ENCODE results near the gene FAM120A.

The FAM120A gene

GRCh38 chr9:93560991-93561390, 109.5 kb downstream of the FAM120A start:
- H3K4me3 ChIP-seq (ENCODE audit: low read depth, low read length), result no peak overlapping the region
- no peak for TF ChIP-seq CTCF (IDR thresholded peaks at IDR 0.05; ENCODE audit: low read depth, low read length, missing control alignments)
- no peak for DNase-seq (ENCODE audit: low read depth)

DNA sequence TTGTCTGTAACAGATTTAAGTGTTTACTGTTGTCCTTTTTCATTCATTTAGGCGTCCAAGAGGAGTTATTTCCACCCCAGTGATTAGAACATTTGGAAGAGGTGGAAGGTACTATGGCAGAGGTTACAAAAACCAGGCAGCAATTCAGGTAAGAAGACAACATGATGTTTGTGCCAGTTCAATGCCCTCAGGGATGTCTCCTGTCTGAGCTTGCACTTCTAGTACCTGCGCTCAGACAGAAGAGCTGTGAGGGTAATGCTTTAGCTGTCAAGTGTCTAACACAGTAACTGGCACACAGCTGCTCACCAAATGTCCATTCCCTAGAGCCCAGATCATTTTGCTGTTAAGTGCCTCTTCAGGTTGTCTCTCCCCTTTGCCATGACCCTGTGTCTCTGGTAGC, 110.7 kb downstream of the FAM120A start:
- no peak for TF ChIP-seq CTCF (IDR thresholded peaks at IDR 0.05; ENCODE audit: low read depth, low read length, missing control alignments)
- H3K4me3 ChIP-seq (ENCODE audit: low read depth, low read length), result no peak overlapping the region
- DNase-seq (ENCODE audit: low read depth), result no peak

DNA sequence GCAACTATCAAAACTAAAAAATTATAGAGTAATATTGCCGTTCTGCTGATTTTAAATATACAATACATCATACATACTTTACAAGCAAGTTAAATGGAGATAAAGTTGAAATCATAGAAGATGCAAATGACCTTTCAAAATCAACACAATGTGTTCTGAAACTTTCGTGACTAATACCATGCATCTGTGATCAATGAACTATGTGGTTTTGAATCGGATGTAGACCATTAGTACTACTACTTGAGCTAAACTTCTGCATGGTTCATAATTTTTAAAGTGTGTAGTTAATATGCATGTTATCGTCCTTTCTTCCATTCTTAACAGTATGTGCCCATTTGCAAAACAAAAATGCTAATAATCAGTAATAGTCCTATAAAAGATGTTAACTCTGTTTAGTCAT, 113.6 kb downstream of the FAM120A start:
- no peak for TF ChIP-seq CTCF (IDR thresholded peaks at IDR 0.05; ENCODE audit: low read depth, low read length, missing control alignments)
- no peak for DNase-seq (ENCODE audit: low read depth)
- H3K4me3 ChIP-seq (ENCODE audit: low read depth, low read length), result no peak overlapping the region

- H3K4me3 ChIP-seq (ENCODE audit: low read depth, low read length), result peak overlapping the region; percentile 78
- DNase-seq (ENCODE audit: low read depth), result peak; percentile 79
These were observed 115.2 kb downstream of the FAM120A start for GRCh38 chr9:93566408-93567270.

GRCh38 chr9:93567271-93567959, 115.9 kb downstream of the FAM120A start:
- DNase-seq (ENCODE audit: low read depth), result no peak
- H3K4me3 ChIP-seq (ENCODE audit: low read depth, low read length), result peak overlapping the region; percentile 78
- no peak for TF ChIP-seq CTCF (IDR thresholded peaks at IDR 0.05; ENCODE audit: low read depth, low read length, missing control alignments)

More at GRCh38 chr9:93566408-93567270, 115.2 kb downstream of the FAM120A start:
- peak; percentile 88 for TF ChIP-seq CTCF (IDR thresholded peaks at IDR 0.05; ENCODE audit: low read depth, low read length, missing control alignments)

DNA sequence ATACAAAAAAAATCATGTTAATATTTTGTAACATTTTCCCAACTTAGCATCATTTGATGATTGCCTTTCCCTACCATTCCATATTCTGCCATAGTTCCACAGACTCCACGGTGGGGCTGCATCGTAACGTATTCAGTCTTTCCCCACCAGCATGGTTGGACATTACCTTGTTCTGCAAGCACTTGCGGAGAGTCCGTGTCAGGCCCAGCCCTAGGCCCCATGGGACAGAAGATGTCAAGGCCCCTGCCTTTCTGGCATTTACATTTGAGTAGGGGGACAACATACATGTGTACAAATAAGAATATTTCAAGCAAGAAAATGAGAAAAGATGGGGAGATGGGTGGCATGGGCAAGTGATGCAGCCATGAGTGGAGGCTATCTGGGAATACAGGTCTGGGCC, 116.7 kb downstream of the FAM120A start:
- no peak for DNase-seq (ENCODE audit: low read depth)
- H3K4me3 ChIP-seq (ENCODE audit: low read depth, low read length), result no peak overlapping the region
- TF ChIP-seq CTCF (IDR thresholded peaks at IDR 0.05; ENCODE audit: low read depth, low read length, missing control alignments), result no peak
